ENCODE results near the gene KHDC4.
"Not testable (repeated sequence)": the region's sequence is repeated elsewhere in the genome, so short reads cannot be mapped to it uniquely, and the experiment has no call there.

The KHDC4 gene

GRCh38 chr1:155940482-155940992, 6.3 kb upstream of the KHDC4 start:
- DNase-seq: no peak

DNA sequence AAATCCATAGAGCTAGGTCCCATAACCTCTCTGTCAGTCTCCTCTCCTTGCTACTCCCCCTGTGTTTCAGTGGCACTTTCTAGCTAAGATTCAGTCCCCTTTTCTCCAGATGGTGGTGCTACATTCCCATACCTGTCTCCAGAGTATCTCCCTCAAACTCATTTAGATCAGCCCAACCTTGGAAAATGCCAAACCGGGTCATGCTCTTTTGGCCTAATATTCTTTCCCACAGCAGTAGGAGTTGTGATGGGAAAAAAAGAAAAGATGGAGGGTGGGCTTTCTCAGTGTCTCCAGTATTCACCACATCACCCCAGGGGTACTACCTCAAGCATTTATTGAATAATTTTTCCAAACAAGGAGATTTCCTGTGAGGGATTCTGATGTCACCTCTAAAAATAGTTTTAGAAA, 4.0 kb upstream of the KHDC4 start:
- DNase-seq: peak; percentile 23

- DNase-seq: no peak
Observed at GRCh38 chr1:155934936-155935590, 850 bp upstream of the KHDC4 start.

DNA sequence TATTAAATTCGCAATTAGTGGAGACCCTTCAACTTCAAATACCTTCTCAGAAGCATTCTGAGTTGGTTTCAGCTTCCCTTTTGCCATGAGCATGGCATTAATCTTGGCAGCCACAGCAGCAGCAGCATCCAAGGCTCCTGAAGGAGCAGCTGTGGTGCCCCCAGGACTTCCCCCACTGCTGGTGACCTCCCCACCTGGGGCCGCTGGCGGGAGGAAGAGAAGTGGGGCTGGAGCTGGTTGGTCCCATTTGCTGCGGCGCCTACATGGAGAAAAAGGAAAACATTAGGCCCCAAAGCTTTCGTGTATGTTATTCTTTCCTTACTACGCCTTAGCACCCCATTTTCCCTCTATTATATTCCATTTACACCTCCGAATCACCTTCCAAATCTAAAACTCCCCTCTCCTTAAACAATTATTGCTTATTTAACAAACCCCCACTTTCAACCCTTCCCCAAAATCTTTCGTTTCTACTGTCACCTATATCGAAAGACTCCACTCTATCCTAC, 569 bp downstream of the KHDC4 start:
- no peak for DNase-seq

DNA sequence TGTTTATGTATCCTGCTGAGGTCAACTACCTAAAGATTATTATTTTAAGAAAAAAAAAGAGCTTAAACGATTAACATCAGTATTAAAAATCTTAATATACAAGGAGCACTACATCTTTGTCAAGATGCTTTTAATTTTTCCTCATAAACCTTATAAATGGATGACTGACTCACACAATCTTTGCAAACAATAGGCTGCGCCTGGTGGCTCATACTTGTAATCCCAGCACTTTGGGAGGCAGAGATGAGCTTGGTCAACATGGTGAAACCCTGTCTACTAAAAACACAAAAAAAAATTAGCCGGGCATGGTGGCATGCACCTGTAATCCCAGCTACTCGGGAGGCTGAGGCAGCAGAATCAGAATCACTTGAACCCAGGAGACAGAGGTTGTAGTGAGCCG, 1.7 kb downstream of the KHDC4 start:
- DNase-seq: no peak

DNA sequence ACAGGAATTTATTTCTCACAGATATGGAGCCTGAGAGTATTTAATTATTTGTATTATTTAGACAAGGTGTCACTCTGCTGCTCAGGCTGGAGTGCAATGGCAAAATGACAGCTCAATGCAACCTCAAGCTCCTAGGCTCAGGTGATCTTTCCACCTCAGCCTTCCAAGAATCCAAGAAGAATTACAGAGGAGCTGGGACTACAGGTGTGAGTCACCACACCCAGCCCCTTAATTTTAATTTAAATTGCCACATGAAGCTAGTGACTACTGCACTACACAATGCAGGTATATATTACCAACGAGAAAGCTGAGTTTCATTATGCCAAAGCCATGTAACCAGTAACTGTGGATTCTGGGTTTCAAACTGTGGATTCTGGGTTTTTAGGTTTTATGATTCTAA, 2.1 kb downstream of the KHDC4 start:
- DNase-seq: no peak

- no peak for DNase-seq
Observed at GRCh38 chr1:155931332-155932038, 2.7 kb downstream of the KHDC4 start.

GRCh38 chr1:155930725-155931124, 3.5 kb downstream of the KHDC4 start:
- DNase-seq: not testable (repeated sequence)

DNA sequence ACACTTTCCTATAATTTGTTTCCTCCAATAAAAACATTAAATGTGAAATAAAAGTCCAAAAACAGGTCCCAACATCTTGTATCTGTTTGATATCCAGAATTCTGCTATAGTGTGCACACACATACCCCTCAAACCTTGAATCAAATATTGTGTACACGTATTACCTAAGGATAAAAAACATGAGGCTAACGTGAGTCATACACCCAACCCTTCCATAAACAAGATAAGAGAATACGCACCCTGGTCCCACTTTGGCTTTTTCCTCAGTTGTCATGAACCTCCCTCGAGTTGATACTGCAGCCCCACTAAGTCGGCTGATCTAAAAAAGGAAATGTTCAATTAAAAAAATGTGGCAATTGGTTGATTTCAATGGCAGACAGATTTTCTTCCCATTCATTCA, 5.2 kb downstream of the KHDC4 start:
- DNase-seq: no peak

- DNase-seq: no peak
Observed at GRCh38 chr1:155925506-155925905, 8.7 kb downstream of the KHDC4 start.

DNA sequence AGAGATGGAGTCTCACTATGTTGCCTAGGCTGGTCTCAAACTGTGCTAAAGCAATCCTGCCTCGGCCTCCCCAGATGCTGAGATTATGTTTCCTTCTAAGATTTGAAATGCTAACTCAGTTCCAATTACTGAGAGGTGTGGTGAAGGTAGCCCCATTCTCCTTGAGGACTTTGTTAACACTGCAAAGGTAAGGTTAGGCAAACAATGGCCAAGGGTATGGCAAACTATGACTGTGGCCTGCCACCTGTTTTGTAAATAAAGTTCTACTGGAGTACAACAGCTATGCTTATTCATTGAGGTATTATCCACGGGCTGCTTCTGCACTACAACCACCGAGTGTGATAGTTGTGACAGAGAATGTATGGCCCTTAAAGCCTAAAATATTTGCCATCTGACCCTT, 13.5 kb downstream of the KHDC4 start:
- no peak for DNase-seq

- no peak for DNase-seq
Observed at GRCh38 chr1:155919801-155920200, 14.4 kb downstream of the KHDC4 start.

- DNase-seq: no peak
Observed at GRCh38 chr1:155918660-155919059, 15.6 kb downstream of the KHDC4 start.

GRCh38 chr1:155913969-155914757, 20.1 kb downstream of the KHDC4 start:
- DNase-seq: no peak

- DNase-seq: no peak
Observed at GRCh38 chr1:155912056-155912536, 22.1 kb downstream of the KHDC4 start.

DNA sequence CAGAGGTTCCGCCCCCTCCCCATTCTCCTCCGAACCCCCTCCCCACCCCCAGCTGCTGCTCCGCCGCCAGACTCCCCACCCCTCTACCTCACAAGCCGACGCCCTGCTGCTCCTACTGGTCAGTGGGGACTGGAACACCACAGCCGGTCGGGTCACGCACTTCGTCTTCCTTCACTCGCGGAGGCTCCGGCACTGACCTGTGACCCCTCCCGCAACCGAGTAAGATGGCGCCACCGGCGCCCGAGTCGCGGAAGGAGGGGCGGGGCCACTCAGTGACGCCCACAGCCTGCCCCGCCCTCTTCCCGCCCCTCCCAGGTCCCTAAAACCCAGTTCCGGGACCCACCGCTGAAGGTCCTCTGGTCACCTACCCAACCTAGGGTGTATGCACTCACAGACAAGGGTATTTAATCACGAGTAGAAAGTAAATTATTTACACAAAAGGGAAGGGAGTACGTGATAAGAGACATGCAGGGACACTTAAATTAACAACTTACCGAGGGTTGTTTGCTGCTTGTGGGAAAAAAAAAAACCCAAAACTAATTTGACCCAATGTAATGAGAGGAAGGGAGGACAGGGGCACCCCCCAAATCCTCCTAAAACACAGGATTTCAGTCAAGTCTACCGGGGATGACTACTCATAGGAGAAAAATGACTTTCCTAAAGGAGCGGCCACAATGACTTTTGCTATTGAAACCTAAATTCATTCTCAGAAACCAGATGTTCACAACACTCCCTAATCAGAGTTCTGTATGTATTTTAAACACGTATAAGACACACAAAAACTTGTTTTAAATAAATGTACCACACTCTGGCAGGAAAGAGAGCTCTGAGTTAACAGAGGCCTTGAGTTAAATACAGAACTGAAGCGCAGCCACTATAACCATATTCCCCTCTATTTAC, 22.8 kb downstream of the KHDC4 start, which contains the start of gene RIT1:
Gene RIT1 (minus strand): TSS at position 194 of the 900 bp plus-strand sequence. CDS start 588 bp downstream, outside the sequence.
- peak; percentile 86 for DNase-seq

DNA sequence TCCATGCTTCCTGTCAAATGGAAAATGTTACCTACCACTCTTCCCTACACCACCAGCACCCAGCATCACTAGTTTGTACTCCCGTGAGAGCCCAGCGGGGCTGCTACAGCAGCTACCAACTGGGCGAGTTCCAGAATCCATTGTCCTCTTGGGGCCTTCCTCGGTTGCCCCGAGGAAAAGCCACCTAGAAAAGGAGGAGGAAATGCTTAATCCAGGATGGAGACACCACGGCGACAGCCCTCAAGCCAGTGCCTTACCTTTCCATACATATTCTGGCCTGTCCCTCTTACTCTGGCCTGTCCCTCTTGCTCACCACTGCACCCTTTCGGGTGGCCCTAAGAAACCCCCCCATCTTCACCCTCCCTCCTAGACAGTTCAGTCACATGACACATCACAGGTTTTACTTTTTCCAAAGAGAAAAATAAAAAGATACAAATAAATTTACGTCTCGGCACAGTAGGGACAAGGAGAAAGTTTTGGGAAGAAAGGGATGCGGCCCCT, 23.5 kb downstream of the KHDC4 start:
- DNase-seq: peak; percentile 23

DNA sequence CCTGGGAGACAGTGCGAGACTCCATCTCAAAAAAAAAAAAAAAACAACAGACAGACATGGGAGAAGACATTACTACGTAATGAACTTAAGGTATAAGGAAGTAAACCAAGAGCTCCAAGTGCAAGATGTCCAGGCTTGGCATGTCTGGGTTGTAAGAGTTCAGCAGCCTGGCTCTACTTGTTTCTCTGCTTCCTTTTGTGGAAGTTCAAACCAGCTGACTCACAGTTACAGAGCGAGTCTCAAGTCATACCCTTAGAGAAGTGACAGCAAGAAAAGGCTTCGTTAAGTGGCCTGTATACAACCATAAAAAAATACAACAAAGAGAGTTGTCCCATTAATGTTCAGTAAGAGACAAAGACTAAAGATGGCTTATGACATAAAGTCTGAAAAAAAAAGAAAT, 24.3 kb downstream of the KHDC4 start:
- peak; percentile 43 for DNase-seq

GRCh38 chr1:155904261-155904660, 30.0 kb downstream of the KHDC4 start:
- no peak for DNase-seq

GRCh38 chr1:155900161-155900560, 34.1 kb downstream of the KHDC4 start:
- no peak for DNase-seq

- DNase-seq: no peak
Observed at GRCh38 chr1:155899683-155900082, 34.5 kb downstream of the KHDC4 start.

DNA sequence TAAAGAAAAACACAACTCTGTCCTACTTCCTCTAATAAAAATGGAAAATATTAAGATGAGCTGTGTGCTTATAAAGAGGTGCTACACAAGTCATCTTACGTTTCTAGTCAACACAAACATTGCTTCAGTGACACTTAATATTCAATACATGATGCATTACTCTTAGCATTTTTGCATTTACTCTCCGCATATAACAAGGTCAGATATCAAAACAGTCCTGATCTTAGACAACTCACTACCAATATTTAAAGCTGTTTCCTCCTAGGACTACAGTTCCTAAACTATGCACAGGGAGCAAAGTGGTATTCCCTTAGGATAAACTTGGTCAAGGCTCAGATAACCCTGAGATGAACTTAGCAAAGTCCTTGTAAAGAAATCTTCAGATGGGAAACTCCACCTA, 35.3 kb downstream of the KHDC4 start:
- DNase-seq: no peak
